Heart left ventricle (tissue), 16 donors: ENCODE measurements around the gene RIMKLA. TPM values are rescaled to one million over a fixed set of nuclear protein-coding genes. Genes with fewer than 3 reads are reported as not detected.

ENCODE experiments used
- ATAC-seq, 4 donors: fragments of 200-7000 bp; cut with Tn5 transposase; one replicate each; pipeline ENCODE4 v1.9.1; 2020 to 2022; ENCODE audit warnings: moderate library complexity in 4 of 4, mild to moderate bottlenecking in 3 of 4, moderate number of reproducible peaks in 1 of 4
- DNase-seq, 5 donors: peaks; one replicate each; pipeline ENCODE4 v3.0.0-alpha.2; 2020
- H3K27ac ChIP-seq, 12 donors: fragments of 200-600 bp; sonication (generic) in 4 of 12; one replicate each; pipeline versions ENCODE4 v1.5.0 to v1.8.0; 2016 to 2022; ENCODE audit warnings: mild to moderate bottlenecking in 2 of 12
- H3K27me3 ChIP-seq, 9 donors: fragments of 200-600 bp; sonication (generic) in 2 of 9; one replicate each; pipeline versions ENCODE4 v1.5.1 to v1.8.0; 2016 to 2022; ENCODE audit warnings: mild to moderate bottlenecking in 3 of 9
- H3K36me3 ChIP-seq, 9 donors: fragments of 200-600 bp; sonication (generic) in 2 of 9; one replicate each; pipeline versions ENCODE4 v1.5.0 to v1.8.0; 2018 to 2022; ENCODE audit warnings: mild to moderate bottlenecking in 2 of 9
- H3K4me1 ChIP-seq, 12 donors: fragments of 200-600 bp; sonication (generic) in 4 of 12; one replicate each; pipeline versions ENCODE4 v1.5.0 to v1.8.0; 2016 to 2022; ENCODE audit warnings: mild to moderate bottlenecking in 3 of 12
- H3K4me3 ChIP-seq, 12 donors: fragments of 200-600 bp; sonication (generic) in 4 of 12; one replicate each; pipeline versions ENCODE4 v1.5.0 to v1.8.0; 2017 to 2022; ENCODE audit warnings: mild to moderate bottlenecking in 9 of 12, moderate library complexity in 4 of 12
- H3K9me3 ChIP-seq, 12 donors: fragments of 200-600 bp; sonication (generic) in 4 of 12; one replicate each; pipeline versions ENCODE4 v1.5.0 to v1.8.0; 2016 to 2022; ENCODE audit warnings: mild to moderate bottlenecking in 1 of 12
- CTCF ChIP-seq, 12 donors: fragments of 200-600 bp; sonication (generic) in 4 of 12; IDR thresholded peaks; one replicate each; pipeline versions ENCODE4 v1.5.0 to v1.8.0; 2018 to 2022; ENCODE audit warnings: antibody characterized with exemption in 12 of 12, mild to moderate bottlenecking in 5 of 12
- POLR2A ChIP-seq, 2 donors: fragments of 450-650 bp; IDR thresholded peaks; one replicate each; pipeline ENCODE4 v1.6.1; 2017; ENCODE audit warnings: antibody characterized with exemption in 2 of 2, mild to moderate bottlenecking in 2 of 2, moderate library complexity in 2 of 2
- WGBS, 4 donors: extraction: QIAGEN DNeasy Blood & Tissue Kit in 2 of 4; methylation state at CpG; one replicate each; pipeline versions ENCODE4 v1.1.5 to v1.1.7; 2013 to 2018; 5-methylcytosine and 5-hydroxymethylcytosine counted together
- intact Hi-C, 10 donors: fragments of 100-400 bp; cut with DNase I; formaldehyde crosslinking; loops; one replicate each; pipeline versions ENCODE4 v1.11.1 to v1.14.2; 2022
- polyA plus RNA-seq, 2 donors: library from polyadenylated mRNA; stranded (reverse); fragments of 200-250 nt; gene quantifications; one replicate each; pipeline ENCODE4 v1.2.3, GENCODE V29; 2013
- total RNA-seq, 9 donors: library from RNA; depleted of rRNA in 2 of 9; stranded (reverse); fragments of >200 nt in 2 of 9; fragmentation: NEBNext Ultra II Directional in 3 of 9; extraction: Animal tissue kit (Norgen Biotek cat#: 25700) in 3 of 9; gene quantifications; one replicate each; pipeline versions ENCODE4 v1.1.0 to v1.2.4, GENCODE V29; 2016 to 2023
- donor health status: ischemic (EF 13 %, LVEDD 7.1; RV severe dilation, severe dysfunction).
- donor health status: healthy with polysubstance abuse.
- donor health status: DM: no; HTN: yes; CAD: no.
- donor health status: DM: no; HTN: no; CAD: no.
- donor health status: ischemic (EF 25% LVEDD 6.9; RV normal size, moderate dysfunction).
- donor health status: ischemic (EF 25% LVEDD 5.7; RV mildly dilated, moderate dysfunction).
- donor health status: healthy.
- donor health status: DM: yes; HTN: yes; CAD: no.
- donor health status: ischemic (EF 35%, LVEDD 5.7; RV mildly dilated, moderate dysfunction).
- donor health status: nonischemic (EF 11% LVEDD 7.7; RV severe dilation, severe dysfunction).
- donor health status: DM: yes; HTN: yes; CAD: no.
- donor health status: PGD.
- donor health status: ischemic (EF 29% LVEDD 5.4; RV normal size, mild dysfunction).
- donor health status: nonischemic (EF 23%, LVEDD 6.1; RV moderate dilation, normal function).

Gene RIMKLA
- total and polyA plus RNA-seq, 11 donors = 2.3 to 15.3 (median 8.2) TPM

GRCh38 chr1:42424201-42424600, 43.6 kb downstream of the RIMKLA start:
- Histone ChIP-seq H3K36me3 (no peaks in the 10 kb centered on the region), H3K27me3 (no peaks in the 10 kb centered on the region), H3K27ac (no peak overlapping the region), H3K9me3 (no peaks in the 10 kb centered on the region), H3K4me1 (peaks cover 0 to 34% (median 8%) of the 10 kb centered on the region in 12 donors), H3K4me3 (no peak overlapping the region)
- no peak for ATAC-seq
- DNase-seq = no peak
- intact Hi-C loops = no loop called here
- TF ChIP-seq CTCF (IDR thresholded peaks at IDR 0.05) (no peak), POLR2A (IDR thresholded peaks at IDR 0.05) (no peak)
- 80 to 87% (median 83%) methylated on average over 4 of the region's 4 CpGs for WGBS, 4 donors

GRCh38 chr1:42427240-42427639, 46.6 kb downstream of the RIMKLA start:
- TF ChIP-seq POLR2A (IDR thresholded peaks at IDR 0.05) = no peak
- no peak for TF ChIP-seq CTCF (IDR thresholded peaks at IDR 0.05)
- Histone ChIP-seq H3K27ac (no peak overlapping the region), H3K36me3 (no peaks in the 10 kb centered on the region), H3K4me1 (peaks cover 0 to 6% (median 0%) of the 10 kb centered on the region in 12 donors), H3K9me3 (no peaks in the 10 kb centered on the region), H3K27me3 (no peaks in the 10 kb centered on the region), H3K4me3 (no peak overlapping the region)
- WGBS, 4 donors = 39 to 59% (median 53%) methylated on average over 4 of the region's 4 CpGs
- ATAC-seq = no peak
- DNase-seq = no peak
- intact Hi-C loops = no loop called here

GRCh38 chr1:42429603-42430002, 49.0 kb downstream of the RIMKLA start:
- intact Hi-C loops = no loop called here
- H3K4me1 ChIP-seq = peaks cover 0 to 11% (median 2%) of the 10 kb centered on the region in 12 donors
- H3K9me3 ChIP-seq = no peaks in the 10 kb centered on the region
- TF ChIP-seq CTCF (IDR thresholded peaks at IDR 0.05) = no peak
- TF ChIP-seq POLR2A (IDR thresholded peaks at IDR 0.05) = no peak
- no peaks in the 10 kb centered on the region for H3K36me3 ChIP-seq
- H3K4me3 ChIP-seq = no peak overlapping the region
- ATAC-seq = no peak
- no peak overlapping the region for H3K27ac ChIP-seq
- H3K27me3 ChIP-seq = no peaks in the 10 kb centered on the region
- 64 to 85% (median 77%) methylated on average over 1 of the region's 1 CpG for WGBS, 4 donors
- DNase-seq = no peak

- intact Hi-C loops = no loop called here
- no peak overlapping the region for H3K27ac ChIP-seq
- no peak overlapping the region for H3K4me3 ChIP-seq
- no peak for DNase-seq
- no peaks in the 10 kb centered on the region for H3K36me3 ChIP-seq
- TF ChIP-seq POLR2A (IDR thresholded peaks at IDR 0.05) (no peak), CTCF (IDR thresholded peaks at IDR 0.05) (no peak)
- no peaks in the 10 kb centered on the region for H3K9me3 ChIP-seq
- peaks cover 0 to 11% (median 2%) of the 10 kb centered on the region in 12 donors for H3K4me1 ChIP-seq
- WGBS, 4 donors = 85 to 90% (median 89%) methylated on average over 3 of the region's 3 CpGs
- ATAC-seq = no peak
- no peaks in the 10 kb centered on the region for H3K27me3 ChIP-seq
Observed at GRCh38 chr1:42430286-42431135, 49.9 kb downstream of the RIMKLA start.
